GM18502 (cell line): ENCODE results near the gene WHRN.

Experiments used
- ATAC-seq: cut with Tn5 transposase; IDR thresholded peaks from one replicate; pipeline ENCODE4 v1.9.1; 2021; ENCODE audit warnings: mild to moderate bottlenecking; ENCODE audit not compliant: unreplicated experiment, poor library complexity

WHRN gene

GRCh38 chr9:114516913-114517312 lies 11.6 kb upstream of the WHRN start:
- no peak for ATAC-seq

- ATAC-seq: no peak
Measured at GRCh38 chr9:114515528-114515927, 10.3 kb upstream of the WHRN start.

- no peak for ATAC-seq
Measured at GRCh38 chr9:114513959-114514267, 8.6 kb upstream of the WHRN start.

GRCh38 chr9:114513055-114513958 lies 8.0 kb upstream of the WHRN start:
- ATAC-seq: no peak

- ATAC-seq: no peak
Measured at GRCh38 chr9:114511978-114512874, 7.0 kb upstream of the WHRN start.

- no peak for ATAC-seq
Measured at GRCh38 chr9:114507726-114508125, 2.5 kb upstream of the WHRN start.

- no peak for ATAC-seq
Measured at GRCh38 chr9:114506082-114506390, 763 bp upstream of the WHRN start.

GRCh38 chr9:114504341-114505186 lies 709 bp downstream of the WHRN start:
- no peak for ATAC-seq

- no peak for ATAC-seq
Measured at GRCh38 chr9:114503522-114504340, 1.5 kb downstream of the WHRN start.

- ATAC-seq: no peak
Measured at GRCh38 chr9:114503009-114503408, 2.3 kb downstream of the WHRN start.

GRCh38 chr9:114501796-114502682 lies 3.2 kb downstream of the WHRN start:
- no peak for ATAC-seq

- ATAC-seq: no peak
Measured at GRCh38 chr9:114500697-114501292, 4.5 kb downstream of the WHRN start.

- ATAC-seq: no peak
Measured at GRCh38 chr9:114499941-114500696, 5.2 kb downstream of the WHRN start.

GRCh38 chr9:114499528-114499927 lies 5.7 kb downstream of the WHRN start:
- ATAC-seq: no peak

GRCh38 chr9:114497727-114498382 lies 7.4 kb downstream of the WHRN start:
- ATAC-seq: no peak

- no peak for ATAC-seq
Measured at GRCh38 chr9:114497236-114497635, 8.0 kb downstream of the WHRN start.

GRCh38 chr9:114496011-114496410 lies 9.3 kb downstream of the WHRN start:
- no peak for ATAC-seq
